Heart left ventricle (tissue), 13 donors: ENCODE results near the gene ALDOB.

Source experiments
- CTCF ChIP-seq, 12 donors: fragments of 200-600 bp; sonication (generic) in 4 of 12; IDR thresholded peaks; one replicate each; pipeline versions ENCODE4 v1.5.0 to v1.8.0; 2018 to 2022; ENCODE audit warnings: antibody characterized with exemption in 12 of 12, mild to moderate bottlenecking in 5 of 12
- POLR2A ChIP-seq, 2 donors: fragments of 450-650 bp; IDR thresholded peaks; one replicate each; pipeline ENCODE4 v1.6.1; 2017; ENCODE audit warnings: antibody characterized with exemption in 2 of 2, mild to moderate bottlenecking in 2 of 2, moderate library complexity in 2 of 2
- donor health status: ischemic (EF 13 %, LVEDD 7.1; RV severe dilation, severe dysfunction).
- donor health status: DM: no; HTN: yes; CAD: no.
- donor health status: DM: no; HTN: no; CAD: no.
- donor health status: ischemic (EF 25% LVEDD 6.9; RV normal size, moderate dysfunction).
- donor health status: ischemic (EF 25% LVEDD 5.7; RV mildly dilated, moderate dysfunction).
- donor health status: ischemic (EF 35%, LVEDD 5.7; RV mildly dilated, moderate dysfunction).
- donor health status: nonischemic (EF 11% LVEDD 7.7; RV severe dilation, severe dysfunction).
- donor health status: DM: yes; HTN: yes; CAD: no.
- donor health status: PGD.
- donor health status: ischemic (EF 29% LVEDD 5.4; RV normal size, mild dysfunction).
- donor health status: nonischemic (EF 23%, LVEDD 6.1; RV moderate dilation, normal function).

- TF ChIP-seq CTCF (IDR thresholded peaks at IDR 0.05) (no peak), POLR2A (IDR thresholded peaks at IDR 0.05) (no peak)
Observed at GRCh38 chr9:101381118-101381517, 54.5 kb downstream of the ALDOB start.
